ENCODE results near the gene COLGALT1.
"Not testable (repeated sequence)": the region's sequence is repeated elsewhere in the genome, so short reads cannot be mapped to it uniquely, and the experiment has no call there.

GRCh38 chr19:17570291-17570690 lies 14.8 kb downstream of the COLGALT1 start:
- TF ChIP-seq, protein P1, sequence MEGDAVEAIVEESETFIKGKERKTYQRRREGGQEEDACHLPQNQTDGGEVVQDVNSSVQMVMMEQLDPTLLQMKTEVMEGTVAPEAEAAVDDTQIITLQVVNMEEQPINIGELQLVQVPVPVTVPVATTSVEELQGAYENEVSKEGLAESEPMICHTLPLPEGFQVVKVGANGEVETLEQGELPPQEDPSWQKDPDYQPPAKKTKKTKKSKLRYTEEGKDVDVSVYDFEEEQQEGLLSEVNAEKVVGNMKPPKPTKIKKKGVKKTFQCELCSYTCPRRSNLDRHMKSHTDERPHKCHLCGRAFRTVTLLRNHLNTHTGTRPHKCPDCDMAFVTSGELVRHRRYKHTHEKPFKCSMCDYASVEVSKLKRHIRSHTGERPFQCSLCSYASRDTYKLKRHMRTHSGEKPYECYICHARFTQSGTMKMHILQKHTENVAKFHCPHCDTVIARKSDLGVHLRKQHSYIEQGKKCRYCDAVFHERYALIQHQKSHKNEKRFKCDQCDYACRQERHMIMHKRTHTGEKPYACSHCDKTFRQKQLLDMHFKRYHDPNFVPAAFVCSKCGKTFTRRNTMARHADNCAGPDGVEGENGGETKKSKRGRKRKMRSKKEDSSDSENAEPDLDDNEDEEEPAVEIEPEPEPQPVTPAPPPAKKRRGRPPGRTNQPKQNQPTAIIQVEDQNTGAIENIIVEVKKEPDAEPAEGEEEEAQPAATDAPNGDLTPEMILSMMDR (IDR thresholded peaks at IDR 0.05): not testable (repeated sequence)
- TF ChIP-seq POLR2AphosphoS5 (IDR thresholded peaks at IDR 0.05): not testable (repeated sequence)

All from transverse colon (tissue), 4 donors.